ENCODE data around the gene CCZ1B. TPM values are rescaled to one million over a fixed set of nuclear protein-coding genes. Genes with fewer than 3 reads are reported as not detected.
"Not testable (repeated sequence)": the region's sequence is repeated elsewhere in the genome, so short reads cannot be mapped to it uniquely, and the experiment has no call there.

CCZ1B gene
- polyA plus RNA-seq, 1 experiment: 47.1 TPM

GRCh38 chr7:6807959-6808358, 18.1 kb downstream of the CCZ1B start:
- CTCF ChIA-PET; H3K27ac ChIP-seq (ENCODE audit: low read depth, low read length); H3K4me3 ChIP-seq (ENCODE audit: low read depth, low read length); H3K27me3 ChIP-seq (ENCODE audit: control insufficient read depth, insufficient read depth, low read length); POLR2A ChIA-PET; H3K9me3 ChIP-seq (ENCODE audit: control insufficient read depth, insufficient read depth, low read length); DNase-seq (ENCODE audit: low read depth, low spot score): not testable (repeated sequence)

- CTCF ChIA-PET; H3K27ac ChIP-seq (ENCODE audit: low read depth, low read length); POLR2A ChIA-PET; H3K4me3 ChIP-seq (ENCODE audit: low read depth, low read length); DNase-seq (ENCODE audit: low read depth, low spot score); H3K27me3 ChIP-seq (ENCODE audit: control insufficient read depth, insufficient read depth, low read length); H3K9me3 ChIP-seq (ENCODE audit: control insufficient read depth, insufficient read depth, low read length): not testable (repeated sequence)
These were observed 18.6 kb downstream of the CCZ1B start for GRCh38 chr7:6807393-6807918.

- POLR2A ChIA-PET: not testable (repeated sequence)
These were observed 25.7 kb downstream of the CCZ1B start for GRCh38 chr7:6800331-6800730.

GRCh38 chr7:6799887-6800286, 26.2 kb downstream of the CCZ1B start:
- H3K9me3 ChIP-seq (ENCODE audit: control insufficient read depth, insufficient read depth, low read length); H3K27ac ChIP-seq (ENCODE audit: low read depth, low read length); H3K4me3 ChIP-seq (ENCODE audit: low read depth, low read length); DNase-seq (ENCODE audit: low read depth, low spot score); CTCF ChIA-PET; POLR2A ChIA-PET; H3K27me3 ChIP-seq (ENCODE audit: control insufficient read depth, insufficient read depth, low read length): not testable (repeated sequence)

More at GRCh38 chr7:6800331-6800730, 25.7 kb downstream of the CCZ1B start:
- H3K27ac ChIP-seq (ENCODE audit: low read depth, low read length); H3K4me3 ChIP-seq (ENCODE audit: low read depth, low read length); H3K9me3 ChIP-seq (ENCODE audit: control insufficient read depth, insufficient read depth, low read length); CTCF ChIA-PET; DNase-seq (ENCODE audit: low read depth, low spot score); H3K27me3 ChIP-seq (ENCODE audit: control insufficient read depth, insufficient read depth, low read length): not testable (repeated sequence)

- DNase-seq (ENCODE audit: low read depth, low spot score); H3K27me3 ChIP-seq (ENCODE audit: control insufficient read depth, insufficient read depth, low read length); H3K4me3 ChIP-seq (ENCODE audit: low read depth, low read length); POLR2A ChIA-PET; CTCF ChIA-PET; H3K27ac ChIP-seq (ENCODE audit: low read depth, low read length); H3K9me3 ChIP-seq (ENCODE audit: control insufficient read depth, insufficient read depth, low read length): not testable (repeated sequence)
These were observed 28.0 kb downstream of the CCZ1B start for GRCh38 chr7:6798047-6798446.

- H3K27ac ChIP-seq (ENCODE audit: low read depth, low read length); DNase-seq (ENCODE audit: low read depth, low spot score); H3K4me3 ChIP-seq (ENCODE audit: low read depth, low read length); H3K27me3 ChIP-seq (ENCODE audit: control insufficient read depth, insufficient read depth, low read length); CTCF ChIA-PET; H3K9me3 ChIP-seq (ENCODE audit: control insufficient read depth, insufficient read depth, low read length); POLR2A ChIA-PET: not testable (repeated sequence)
These were observed 28.9 kb downstream of the CCZ1B start for GRCh38 chr7:6797218-6797617.

- POLR2A ChIA-PET; H3K27ac ChIP-seq (ENCODE audit: low read depth, low read length): not testable (repeated sequence)
These were observed 31.8 kb downstream of the CCZ1B start for GRCh38 chr7:6794276-6794675.

GRCh38 chr7:6792113-6792872, 33.8 kb downstream of the CCZ1B start:
- POLR2A ChIA-PET; CTCF ChIA-PET; H3K27me3 ChIP-seq (ENCODE audit: control insufficient read depth, insufficient read depth, low read length); H3K27ac ChIP-seq (ENCODE audit: low read depth, low read length); H3K9me3 ChIP-seq (ENCODE audit: control insufficient read depth, insufficient read depth, low read length); H3K4me3 ChIP-seq (ENCODE audit: low read depth, low read length); DNase-seq (ENCODE audit: low read depth, low spot score): not testable (repeated sequence)

More at GRCh38 chr7:6794276-6794675, 31.8 kb downstream of the CCZ1B start:
- CTCF ChIA-PET; H3K9me3 ChIP-seq (ENCODE audit: control insufficient read depth, insufficient read depth, low read length); H3K4me3 ChIP-seq (ENCODE audit: low read depth, low read length); H3K27me3 ChIP-seq (ENCODE audit: control insufficient read depth, insufficient read depth, low read length); DNase-seq (ENCODE audit: low read depth, low spot score): not testable (repeated sequence)

- CTCF ChIA-PET; H3K4me3 ChIP-seq (ENCODE audit: low read depth, low read length); POLR2A ChIA-PET; H3K9me3 ChIP-seq (ENCODE audit: control insufficient read depth, insufficient read depth, low read length); H3K27me3 ChIP-seq (ENCODE audit: control insufficient read depth, insufficient read depth, low read length); H3K27ac ChIP-seq (ENCODE audit: low read depth, low read length); DNase-seq (ENCODE audit: low read depth, low spot score): not testable (repeated sequence)
These were observed 36.7 kb downstream of the CCZ1B start for GRCh38 chr7:6789353-6789752.

- H3K27me3 ChIP-seq (ENCODE audit: control insufficient read depth, insufficient read depth, low read length); POLR2A ChIA-PET; H3K9me3 ChIP-seq (ENCODE audit: control insufficient read depth, insufficient read depth, low read length); H3K4me3 ChIP-seq (ENCODE audit: low read depth, low read length); DNase-seq (ENCODE audit: low read depth, low spot score); H3K27ac ChIP-seq (ENCODE audit: low read depth, low read length); CTCF ChIA-PET: not testable (repeated sequence)
These were observed 44.5 kb downstream of the CCZ1B start for GRCh38 chr7:6781581-6781980.

GRCh38 chr7:6761186-6761585, 64.9 kb downstream of the CCZ1B start:
- H3K4me3 ChIP-seq (ENCODE audit: low read depth, low read length); H3K27ac ChIP-seq (ENCODE audit: low read depth, low read length); H3K27me3 ChIP-seq (ENCODE audit: control insufficient read depth, insufficient read depth, low read length); DNase-seq (ENCODE audit: low read depth, low spot score); POLR2A ChIA-PET; CTCF ChIA-PET; H3K9me3 ChIP-seq (ENCODE audit: control insufficient read depth, insufficient read depth, low read length): not testable (repeated sequence)

GRCh38 chr7:6753964-6754363, 72.1 kb downstream of the CCZ1B start, which contains the start of gene RSPH10B2:
TSS of gene RSPH10B2 (plus strand) at chr7:6754103. CDS start at chr7:6757678, 3,575 bp downstream.
- H3K4me3 ChIP-seq (ENCODE audit: low read depth, low read length); H3K9me3 ChIP-seq (ENCODE audit: control insufficient read depth, insufficient read depth, low read length); H3K27ac ChIP-seq (ENCODE audit: low read depth, low read length); CTCF ChIA-PET; DNase-seq (ENCODE audit: low read depth, low spot score); POLR2A ChIA-PET; H3K27me3 ChIP-seq (ENCODE audit: control insufficient read depth, insufficient read depth, low read length): not testable (repeated sequence)
